Measurements from ENCODE around the gene CAT.

The CAT gene

DNA sequence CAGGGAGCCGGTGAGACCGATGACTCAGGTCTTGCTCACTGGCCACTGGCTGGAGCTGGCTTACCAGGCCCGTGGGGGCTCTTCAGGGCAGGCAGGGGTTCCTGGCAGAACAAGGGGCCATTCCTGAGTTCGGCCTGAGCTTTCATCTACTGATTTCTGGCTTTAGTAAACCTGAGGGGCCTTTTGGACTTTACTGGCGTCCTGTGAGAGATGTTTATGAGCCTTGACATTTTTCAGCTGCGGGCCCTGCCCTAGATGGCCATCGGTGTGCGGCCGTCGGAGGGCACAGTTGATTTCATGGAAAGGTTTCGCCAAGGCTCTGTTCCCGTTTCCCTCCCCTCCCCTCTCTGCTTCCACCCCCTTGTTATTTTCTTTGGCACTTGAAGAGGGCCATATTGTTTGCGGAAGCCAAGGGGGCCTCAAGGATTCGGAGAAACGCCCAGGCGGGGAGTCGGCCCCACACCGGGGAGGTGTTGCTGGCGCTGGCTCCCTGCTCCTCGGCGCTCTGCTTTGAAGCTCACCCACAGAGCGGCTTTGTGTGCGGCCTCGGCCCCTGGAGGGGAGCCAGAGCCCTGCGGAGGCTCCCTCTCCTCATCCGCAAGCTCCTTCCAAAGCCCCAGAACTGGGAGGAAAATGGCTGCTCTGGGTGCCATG, 57.1 kb downstream of the CAT start:
- in situ Hi-C loops (cut with MboI; ENCODE audit: low sequenced_read_pairs, unreplicated experiment): loop anchor here (25.0 kb wide), 1 partner anchor 334 kb away; no protein-coding TSS in a partner anchor
- TF ChIP-seq, protein P1, sequence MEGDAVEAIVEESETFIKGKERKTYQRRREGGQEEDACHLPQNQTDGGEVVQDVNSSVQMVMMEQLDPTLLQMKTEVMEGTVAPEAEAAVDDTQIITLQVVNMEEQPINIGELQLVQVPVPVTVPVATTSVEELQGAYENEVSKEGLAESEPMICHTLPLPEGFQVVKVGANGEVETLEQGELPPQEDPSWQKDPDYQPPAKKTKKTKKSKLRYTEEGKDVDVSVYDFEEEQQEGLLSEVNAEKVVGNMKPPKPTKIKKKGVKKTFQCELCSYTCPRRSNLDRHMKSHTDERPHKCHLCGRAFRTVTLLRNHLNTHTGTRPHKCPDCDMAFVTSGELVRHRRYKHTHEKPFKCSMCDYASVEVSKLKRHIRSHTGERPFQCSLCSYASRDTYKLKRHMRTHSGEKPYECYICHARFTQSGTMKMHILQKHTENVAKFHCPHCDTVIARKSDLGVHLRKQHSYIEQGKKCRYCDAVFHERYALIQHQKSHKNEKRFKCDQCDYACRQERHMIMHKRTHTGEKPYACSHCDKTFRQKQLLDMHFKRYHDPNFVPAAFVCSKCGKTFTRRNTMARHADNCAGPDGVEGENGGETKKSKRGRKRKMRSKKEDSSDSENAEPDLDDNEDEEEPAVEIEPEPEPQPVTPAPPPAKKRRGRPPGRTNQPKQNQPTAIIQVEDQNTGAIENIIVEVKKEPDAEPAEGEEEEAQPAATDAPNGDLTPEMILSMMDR (IDR thresholded peaks at IDR 0.05; ENCODE audit: borderline replicate concordance, control extremely low read depth, extremely low read depth, insufficient read depth, missing control alignments): no peak
- DNase-seq (ENCODE audit: low spot score): no peak

DNA sequence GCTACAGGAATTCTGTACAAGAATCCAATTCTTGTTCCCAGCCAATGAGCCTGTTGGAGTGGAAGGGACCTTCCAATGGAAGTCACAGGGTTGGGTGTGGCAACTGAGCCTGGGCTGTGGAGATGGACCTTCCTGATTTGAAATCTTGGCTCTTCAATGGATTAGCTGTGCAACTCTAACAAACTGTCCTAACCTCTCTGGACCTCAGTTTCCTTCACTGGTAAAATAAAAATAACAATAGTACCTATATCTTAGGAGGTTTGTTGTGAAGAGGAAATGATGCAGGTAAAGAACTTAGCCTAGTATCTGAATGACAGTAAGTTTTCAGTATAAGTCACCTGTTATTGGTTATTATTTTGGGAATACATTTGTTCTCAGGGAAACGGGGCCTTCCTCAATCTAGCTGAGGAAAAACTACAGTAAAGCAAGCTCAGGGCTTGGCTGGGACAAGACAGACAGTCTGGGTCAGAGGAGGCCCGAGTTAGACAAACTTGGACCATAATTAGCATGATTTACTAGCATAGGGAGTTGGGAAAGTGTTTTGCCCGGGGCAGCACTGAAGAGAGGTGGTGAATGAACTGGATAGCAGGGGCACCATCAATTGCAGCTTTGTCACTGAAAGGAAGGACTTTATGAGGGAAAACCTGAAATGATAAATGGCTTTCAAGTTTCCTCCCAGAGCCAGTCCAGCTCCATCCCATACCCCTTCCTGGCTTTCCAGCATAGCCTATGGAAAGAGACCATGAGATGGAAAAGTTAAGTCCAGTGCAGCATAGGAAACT, 61.2 kb downstream of the CAT start:
- in situ Hi-C loops (cut with MboI; ENCODE audit: low sequenced_read_pairs, unreplicated experiment): loop anchor here (25.0 kb wide), 1 partner anchor 338 kb away; no protein-coding TSS in a partner anchor
- TF ChIP-seq, protein P1 (IDR thresholded peaks at IDR 0.05; ENCODE audit: borderline replicate concordance, control extremely low read depth, extremely low read depth, insufficient read depth, missing control alignments): no peak
- no peak for DNase-seq (ENCODE audit: low spot score)

DNA sequence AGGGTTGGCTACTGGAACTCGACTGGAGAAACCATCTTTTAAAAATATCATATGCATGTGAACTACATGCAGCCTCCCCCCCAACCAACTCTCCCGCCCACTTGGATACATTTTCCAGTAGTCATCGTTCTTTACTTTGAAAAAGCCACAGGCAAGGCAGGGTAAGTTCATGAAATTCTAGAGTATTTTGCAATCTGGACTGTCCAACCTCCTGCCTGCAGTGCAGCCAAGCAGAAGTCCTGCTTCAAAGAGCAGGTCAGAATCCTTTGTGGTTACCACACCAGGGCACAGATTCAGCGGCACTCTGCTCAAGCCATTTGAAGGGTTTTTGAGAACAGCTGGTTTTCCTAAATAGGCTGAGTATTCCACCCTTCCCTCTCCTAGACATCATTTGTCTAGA, 62.8 kb downstream of the CAT start:
- TF ChIP-seq, protein P1 (IDR thresholded peaks at IDR 0.05; ENCODE audit: borderline replicate concordance, control extremely low read depth, extremely low read depth, insufficient read depth, missing control alignments): no peak
- in situ Hi-C loops (cut with MboI; ENCODE audit: low sequenced_read_pairs, unreplicated experiment): no loop called here
- DNase-seq (ENCODE audit: low spot score): no peak

DNA sequence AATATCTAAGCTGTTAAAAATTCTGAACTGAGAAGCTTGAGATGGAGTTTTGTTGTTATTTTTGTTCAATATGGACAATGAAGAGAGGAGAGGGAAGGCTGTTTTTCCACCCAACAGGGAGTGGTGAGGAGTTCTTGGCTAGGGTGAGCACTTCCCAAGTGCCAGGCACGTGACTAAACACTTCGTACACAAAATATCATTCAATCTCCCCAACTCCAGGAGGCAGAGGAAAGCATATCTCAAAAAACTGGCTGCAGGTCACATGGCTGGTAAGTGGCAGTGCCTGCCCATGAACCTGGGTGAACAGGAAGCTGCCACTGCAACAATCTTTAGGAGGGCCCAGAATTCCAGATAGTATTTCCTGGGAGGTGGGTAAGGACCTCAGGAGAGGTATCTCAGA, 63.2 kb downstream of the CAT start:
- TF ChIP-seq, protein P1 (IDR thresholded peaks at IDR 0.05; ENCODE audit: borderline replicate concordance, control extremely low read depth, extremely low read depth, insufficient read depth, missing control alignments): no peak
- no peak for DNase-seq (ENCODE audit: low spot score)
- in situ Hi-C loops (cut with MboI; ENCODE audit: low sequenced_read_pairs, unreplicated experiment): no loop called here

DNA sequence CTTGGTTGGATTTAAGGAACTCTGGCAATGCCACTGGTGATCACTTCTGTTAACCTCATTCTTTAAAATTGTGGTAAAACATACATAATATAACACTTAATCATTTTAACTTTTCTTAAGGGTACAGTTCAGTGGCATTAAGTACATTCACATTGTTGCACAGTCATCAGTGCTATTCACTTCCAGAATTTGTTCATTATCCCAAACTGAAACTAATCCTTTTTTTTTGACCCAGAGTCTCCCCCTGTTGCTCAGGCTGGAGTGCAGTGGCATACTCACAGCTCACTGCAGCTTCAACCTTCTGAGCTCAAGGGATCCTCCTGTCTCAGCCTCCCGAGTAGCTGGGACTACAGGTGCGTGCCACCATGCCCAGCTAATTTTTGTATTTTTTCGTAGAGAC, 64.2 kb downstream of the CAT start:
- TF ChIP-seq, protein P1 (IDR thresholded peaks at IDR 0.05; ENCODE audit: borderline replicate concordance, control extremely low read depth, extremely low read depth, insufficient read depth, missing control alignments): no peak
- DNase-seq (ENCODE audit: low spot score): no peak
- in situ Hi-C loops (cut with MboI; ENCODE audit: low sequenced_read_pairs, unreplicated experiment): no loop called here

DNA sequence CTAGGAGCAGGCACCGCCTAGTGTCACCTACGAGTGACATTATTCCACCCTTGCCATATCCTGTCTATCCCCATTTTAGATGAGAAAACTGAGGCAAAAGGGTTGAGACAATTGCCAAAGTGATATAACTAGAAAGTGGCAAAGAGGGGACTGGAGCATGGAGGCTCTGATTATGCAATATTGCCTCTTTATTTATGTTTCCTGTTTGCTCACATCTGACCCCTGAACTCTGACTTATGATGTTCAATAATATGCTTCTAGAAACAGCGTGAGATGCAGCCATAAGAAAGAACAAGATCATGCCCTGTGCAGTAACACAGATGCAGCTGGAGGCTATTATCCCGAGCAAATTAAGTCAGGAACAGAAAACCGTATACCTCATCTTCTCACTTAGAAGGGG, 67.1 kb downstream of the CAT start:
- TF ChIP-seq, protein P1 (IDR thresholded peaks at IDR 0.05; ENCODE audit: borderline replicate concordance, control extremely low read depth, extremely low read depth, insufficient read depth, missing control alignments): no peak
- no peak for DNase-seq (ENCODE audit: low spot score)
- in situ Hi-C loops (cut with MboI; ENCODE audit: low sequenced_read_pairs, unreplicated experiment): no loop called here
